Activated CD4-positive, alpha-beta T cell treated with anti-CD3 and anti-CD28 coated beads, Interleukin-2, amount 50 U/mL, for 4 hours (primary cell): ENCODE results near the gene SLC6A16.
"Not testable (repeated sequence)": the region's sequence is repeated elsewhere in the genome, so short reads cannot be mapped to it uniquely, and the experiment has no call there.

ENCODE experiments used
- DNase-seq, 2 experiments: peaks; one replicate each; pipeline ENCODE4 v3.0.0-alpha.2; 2020

Gene SLC6A16

GRCh38 chr19:49344505-49345423 is 19.8 kb upstream of the SLC6A16 start:
- no peak for DNase-seq

- DNase-seq, result no peak
Measured at GRCh38 chr19:49343123-49343522, 18.1 kb upstream of the SLC6A16 start.

- no peak for DNase-seq
Measured at GRCh38 chr19:49342291-49342721, 17.3 kb upstream of the SLC6A16 start.

GRCh38 chr19:49340865-49341718 is 16.1 kb upstream of the SLC6A16 start:
- no peak for DNase-seq

- DNase-seq, result no peak
Measured at GRCh38 chr19:49340069-49340864, 15.3 kb upstream of the SLC6A16 start.

- no peak for DNase-seq
Measured at GRCh38 chr19:49339301-49340068, 14.5 kb upstream of the SLC6A16 start.

- DNase-seq, result no peak
Measured at GRCh38 chr19:49338691-49339300, 13.8 kb upstream of the SLC6A16 start.

GRCh38 chr19:49338023-49338677 is 13.2 kb upstream of the SLC6A16 start:
- DNase-seq, result no peak

- DNase-seq, result no peak
Measured at GRCh38 chr19:49337267-49338022, 12.5 kb upstream of the SLC6A16 start.

- DNase-seq, result no peak
Measured at GRCh38 chr19:49336482-49337266, 11.7 kb upstream of the SLC6A16 start.

- DNase-seq, result no peak
Measured at GRCh38 chr19:49335784-49336481, 10.9 kb upstream of the SLC6A16 start.

- DNase-seq, result peak; percentile 28 to 38
Measured at GRCh38 chr19:49335071-49335783, 10.2 kb upstream of the SLC6A16 start, which contains the start of gene CD37. CD37 (plus strand) TSS chr19:49335406; CDS start chr19:49335541, 135 bp downstream.

- DNase-seq, result peak; percentile 42 to 51
Measured at GRCh38 chr19:49333811-49334288, 8.9 kb upstream of the SLC6A16 start.

- no peak for DNase-seq
Measured at GRCh38 chr19:49333418-49333805, 8.4 kb upstream of the SLC6A16 start.

GRCh38 chr19:49332691-49333417 is 7.9 kb upstream of the SLC6A16 start:
- not testable (repeated sequence) for DNase-seq

- DNase-seq, result peak; percentile 52 to 59
Measured at GRCh38 chr19:49331616-49332055, 6.6 kb upstream of the SLC6A16 start.

- not testable (repeated sequence) for DNase-seq
Measured at GRCh38 chr19:49331187-49331586, 6.2 kb upstream of the SLC6A16 start.
